Skeletal muscle satellite cell (primary cell): Measurements from ENCODE around the gene SLC13A3.

ENCODE experiments used
- H3K27me3 ChIP-seq: 2 replicates; pipeline ENCODE4 v1.7.0; 2013; ENCODE audit warnings: low read length; ENCODE audit not compliant: control insufficient read depth, insufficient read depth
- H3K36me3 ChIP-seq: 2 replicates; pipeline ENCODE4 v1.7.0; 2013; ENCODE audit warnings: mild to moderate bottlenecking, control low read depth, low read length; ENCODE audit not compliant: insufficient read depth
- H3K4me1 ChIP-seq: 2 replicates; pipeline ENCODE4 v1.7.0; 2013; ENCODE audit warnings: low read length; ENCODE audit not compliant: control insufficient read depth, insufficient read depth
- H3K4me2 ChIP-seq: 2 replicates; pipeline ENCODE4 v1.7.0; 2013; ENCODE audit warnings: mild to moderate bottlenecking, low read length
- H3K4me3 ChIP-seq: 2 replicates; pipeline ENCODE4 v1.7.0; 2013; ENCODE audit warnings: low read length
- H3K9ac ChIP-seq: 2 replicates; pipeline ENCODE4 v1.7.0; 2013; ENCODE audit warnings: mild to moderate bottlenecking, low read depth, low read length, moderate library complexity
- H3K9me3 ChIP-seq: replicated peaks from 2 replicates; pipeline ENCODE4 v1.7.0; 2013; ENCODE audit warnings: mild to moderate bottlenecking, control low read depth, low read length

The SLC13A3 gene

GRCh38 chr20:46665602-46666001 is 14.3 kb upstream of the SLC13A3 start:
- Histone ChIP-seq H3K27me3 (no peaks in the 10 kb centered on the region), H3K4me2 (no peak overlapping the region), H3K9me3 (no peaks in the 10 kb centered on the region), H3K4me3 (no peak overlapping the region), H3K9ac (no peak overlapping the region), H3K36me3 (no peaks in the 10 kb centered on the region), H3K4me1 (no peaks in the 10 kb centered on the region)

- Histone ChIP-seq H3K27me3 (no peaks in the 10 kb centered on the region), H3K4me1 (no peaks in the 10 kb centered on the region), H3K4me2 (no peak overlapping the region), H3K36me3 (no peaks in the 10 kb centered on the region), H3K4me3 (no peak overlapping the region), H3K9me3 (no peaks in the 10 kb centered on the region), H3K9ac (no peak overlapping the region)
Observed at GRCh38 chr20:46663531-46663930, 12.3 kb upstream of the SLC13A3 start.

GRCh38 chr20:46661659-46662058 is 10.4 kb upstream of the SLC13A3 start:
- H3K9me3 ChIP-seq, result no peaks in the 10 kb centered on the region
- no peaks in the 10 kb centered on the region for H3K36me3 ChIP-seq
- no peak overlapping the region for H3K9ac ChIP-seq
- no peak overlapping the region for H3K4me2 ChIP-seq
- H3K4me3 ChIP-seq, result no peak overlapping the region
- no peaks in the 10 kb centered on the region for H3K27me3 ChIP-seq
- no peaks in the 10 kb centered on the region for H3K4me1 ChIP-seq

GRCh38 chr20:46660487-46660886 is 9.2 kb upstream of the SLC13A3 start:
- no peaks in the 10 kb centered on the region for H3K4me1 ChIP-seq
- H3K9ac ChIP-seq, result no peak overlapping the region
- H3K36me3 ChIP-seq, result no peaks in the 10 kb centered on the region
- H3K4me2 ChIP-seq, result no peak overlapping the region
- no peak overlapping the region for H3K4me3 ChIP-seq
- H3K27me3 ChIP-seq, result no peaks in the 10 kb centered on the region
- no peaks in the 10 kb centered on the region for H3K9me3 ChIP-seq

GRCh38 chr20:46657618-46658017 is 6.4 kb upstream of the SLC13A3 start:
- Histone ChIP-seq H3K4me1 (no peaks in the 10 kb centered on the region), H3K4me3 (no peak overlapping the region), H3K27me3 (peaks cover 9% of the 10 kb centered on the region), H3K9me3 (no peaks in the 10 kb centered on the region), H3K9ac (no peak overlapping the region), H3K4me2 (no peak overlapping the region), H3K36me3 (no peaks in the 10 kb centered on the region)

- Histone ChIP-seq H3K9me3 (no peaks in the 10 kb centered on the region), H3K4me2 (no peak overlapping the region), H3K36me3 (no peaks in the 10 kb centered on the region), H3K27me3 (peaks cover 10% of the 10 kb centered on the region), H3K9ac (no peak overlapping the region), H3K4me1 (no peaks in the 10 kb centered on the region), H3K4me3 (no peak overlapping the region)
Observed at GRCh38 chr20:46657137-46657536, 5.9 kb upstream of the SLC13A3 start.

- no peaks in the 10 kb centered on the region for H3K9me3 ChIP-seq
- peaks cover 43% of the 10 kb centered on the region for H3K27me3 ChIP-seq
- no peaks in the 10 kb centered on the region for H3K4me1 ChIP-seq
- no peaks in the 10 kb centered on the region for H3K36me3 ChIP-seq
- no peak overlapping the region for H3K4me2 ChIP-seq
- H3K4me3 ChIP-seq, result no peak overlapping the region
- no peak overlapping the region for H3K9ac ChIP-seq
Observed at GRCh38 chr20:46652699-46653098, 1.4 kb upstream of the SLC13A3 start.

- Histone ChIP-seq H3K4me3 (no peak overlapping the region), H3K36me3 (no peaks in the 10 kb centered on the region), H3K27me3 (peaks cover 53% of the 10 kb centered on the region), H3K9ac (no peak overlapping the region), H3K4me1 (no peaks in the 10 kb centered on the region), H3K9me3 (no peaks in the 10 kb centered on the region), H3K4me2 (no peak overlapping the region)
Observed at GRCh38 chr20:46650575-46651090, 626 bp downstream of the SLC13A3 start.

- no peak overlapping the region for H3K9ac ChIP-seq
- H3K4me2 ChIP-seq, result no peak overlapping the region
- no peaks in the 10 kb centered on the region for H3K4me1 ChIP-seq
- no peak overlapping the region for H3K4me3 ChIP-seq
- no peaks in the 10 kb centered on the region for H3K9me3 ChIP-seq
- no peaks in the 10 kb centered on the region for H3K36me3 ChIP-seq
- peaks cover 58% of the 10 kb centered on the region for H3K27me3 ChIP-seq
Observed at GRCh38 chr20:46649965-46650542, 1.2 kb downstream of the SLC13A3 start.

GRCh38 chr20:46649650-46649949 is 1.7 kb downstream of the SLC13A3 start:
- peaks cover 63% of the 10 kb centered on the region for H3K27me3 ChIP-seq
- no peaks in the 10 kb centered on the region for H3K9me3 ChIP-seq
- no peak overlapping the region for H3K9ac ChIP-seq
- H3K4me3 ChIP-seq, result no peak overlapping the region
- no peak overlapping the region for H3K4me2 ChIP-seq
- H3K4me1 ChIP-seq, result no peaks in the 10 kb centered on the region
- H3K36me3 ChIP-seq, result no peaks in the 10 kb centered on the region

GRCh38 chr20:46648903-46649649 is 2.2 kb downstream of the SLC13A3 start:
- Histone ChIP-seq H3K9ac (no peak overlapping the region), H3K9me3 (no peaks in the 10 kb centered on the region), H3K27me3 (peaks cover 66% of the 10 kb centered on the region), H3K4me2 (no peak overlapping the region), H3K4me1 (no peaks in the 10 kb centered on the region), H3K36me3 (no peaks in the 10 kb centered on the region), H3K4me3 (no peak overlapping the region)

GRCh38 chr20:46647469-46647868 is 3.8 kb downstream of the SLC13A3 start:
- H3K27me3 ChIP-seq, result peaks cover 60% of the 10 kb centered on the region
- H3K4me3 ChIP-seq, result no peak overlapping the region
- H3K9me3 ChIP-seq, result no peaks in the 10 kb centered on the region
- no peaks in the 10 kb centered on the region for H3K4me1 ChIP-seq
- H3K9ac ChIP-seq, result no peak overlapping the region
- no peak overlapping the region for H3K4me2 ChIP-seq
- no peaks in the 10 kb centered on the region for H3K36me3 ChIP-seq
